GM12891 (cell line): Measurements from ENCODE around the gene PLEKHH2.

Source experiments
- PAX5 ChIP-seq: IDR thresholded peaks from 2 replicates; pipeline ENCODE4 v1.6.1; 2011; ENCODE audit warnings: low read length, moderate library complexity, mild to moderate bottlenecking; ENCODE audit not compliant: insufficient read depth, severe bottlenecking
- POLR2A ChIP-seq: IDR thresholded peaks from 2 replicates; pipeline ENCODE4 v1.6.1; 2011; ENCODE audit warnings: low read depth, low read length, control low read depth
- POLR2AphosphoS5 ChIP-seq: IDR thresholded peaks from 2 replicates; pipeline ENCODE4 v1.6.1; 2011; ENCODE audit warnings: low read depth, low read length, control low read depth

- TF ChIP-seq POLR2AphosphoS5 (no peak), POLR2A (no peak), PAX5 (no peak)
Observed at GRCh38 chr2:43610361-43610760, 26.7 kb upstream of the PLEKHH2 start.
